GM23338 (cell line): ENCODE data around the gene CLDN7. TPM values are rescaled to one million over a fixed set of nuclear protein-coding genes. Genes with fewer than 3 reads are reported as not detected.

Experiments
- ATAC-seq: fragments of 200-7000 bp; cut with Tn5 transposase; 3 replicates; pipeline ENCODE4 v1.9.1; 2020
- DNase-seq: peaks from one replicate; pipeline ENCODE4 v3.0.0-alpha.2; 2015; ENCODE audit warnings: low spot score
- H2AFZ ChIP-seq: fragments of 200-600 bp; sonication (generic); 2 replicates; pipeline ENCODE4 v1.8.0; 2016; ENCODE audit warnings: antibody characterized with exemption, mild to moderate bottlenecking, moderate library complexity
- H3F3A ChIP-seq: fragments of 200-600 bp; sonication (generic); replicated peaks from 2 replicates; pipeline ENCODE4 v1.8.0; 2017; ENCODE audit warnings: antibody characterized with exemption, mixed run types, low read depth
- H3K27ac ChIP-seq: fragments of 200-600 bp; sonication (generic); 2 replicates; pipeline ENCODE4 v1.6.1; 2016; ENCODE audit warnings: low read depth
- H3K27me3 ChIP-seq: fragments of 200-600 bp; sonication (generic); 2 replicates; pipeline ENCODE4 v1.8.0; 2016; ENCODE audit warnings: mild to moderate bottlenecking, mixed run types, moderate library complexity; ENCODE audit not compliant: insufficient read depth
- H3K36me3 ChIP-seq: fragments of 200-600 bp; sonication (generic); 2 replicates; pipeline ENCODE4 v1.8.0; 2016; ENCODE audit warnings: mild to moderate bottlenecking; ENCODE audit not compliant: insufficient read depth
- H3K4me1 ChIP-seq: fragments of 200-600 bp; sonication (generic); 2 replicates; pipeline ENCODE4 v1.8.0; 2016; ENCODE audit warnings: mild to moderate bottlenecking, moderate library complexity; ENCODE audit not compliant: insufficient read depth
- H3K4me2 ChIP-seq: fragments of 200-600 bp; sonication (generic); 2 replicates; pipeline ENCODE4 v1.7.1; 2017; ENCODE audit warnings: mixed run types
- H3K4me3 ChIP-seq: fragments of 200-600 bp; sonication (generic); 2 replicates; pipeline ENCODE4 v1.6.1; 2016; ENCODE audit warnings: mixed run types
- H3K79me2 ChIP-seq: fragments of 200-600 bp; sonication (generic); replicated peaks from 2 replicates; pipeline ENCODE4 v1.8.0; 2017; ENCODE audit warnings: mild to moderate bottlenecking; ENCODE audit not compliant: insufficient read depth
- H3K9me2 ChIP-seq: fragments of 200-600 bp; sonication (generic); 2 replicates; pipeline ENCODE4 v1.8.0; 2017; ENCODE audit not compliant: insufficient read depth
- H4K20me1 ChIP-seq: fragments of 200-600 bp; sonication (generic); replicated peaks from 2 replicates; pipeline ENCODE4 v1.8.0; 2017; ENCODE audit warnings: mild to moderate bottlenecking; ENCODE audit not compliant: insufficient read depth
- H3K27ac Mint-ChIP-seq: 2 replicates; pipeline ENCODE4 v1.8.0; 2020; ENCODE audit warnings: inconsistent platforms, mild to moderate bottlenecking, moderate library complexity, mixed read lengths
- H3K27me3 Mint-ChIP-seq: 3 replicates; pipeline ENCODE4 v1.8.0; 2022; ENCODE audit warnings: low read depth, mild to moderate bottlenecking, moderate library complexity, mixed read lengths, inconsistent platforms; ENCODE audit not compliant: insufficient read depth, poor library complexity
- H3K36me3 Mint-ChIP-seq: 3 replicates; pipeline ENCODE4 v1.8.0; 2021; ENCODE audit warnings: low read depth, mild to moderate bottlenecking, inconsistent platforms, moderate library complexity, mixed read lengths
- H3K4me1 Mint-ChIP-seq: 3 replicates; pipeline ENCODE4 v1.8.0; 2020; ENCODE audit warnings: mild to moderate bottlenecking, inconsistent platforms, mixed read lengths
- H3K4me3 Mint-ChIP-seq: 3 replicates; pipeline ENCODE4 v1.8.0; 2021; ENCODE audit warnings: moderate library complexity, mild to moderate bottlenecking, inconsistent platforms, mixed read lengths
- H3K9me3 Mint-ChIP-seq: 3 replicates; pipeline ENCODE4 v1.8.0; 2020; ENCODE audit warnings: moderate library complexity, mild to moderate bottlenecking, inconsistent platforms, mixed read lengths
- CREB1 ChIP-seq: fragments of 250-450 bp; sonication (Bioruptor Pico); IDR thresholded peaks from 2 replicates; pipeline ENCODE4 v1.5.0; 2020; ENCODE audit warnings: low read depth, mild to moderate bottlenecking, moderate library complexity
- CTCF ChIP-seq, 2 experiments: fragments of 200-600 bp in 1 of 2; sonication (generic) in 1 of 2; conservative IDR thresholded peaks; 2 replicates each; pipeline versions ENCODE4 v1.5.1 to v1.6.1; 2016 to 2017; ENCODE audit warnings: antibody characterized with exemption in 2 of 2, low read depth in 2 of 2, mild to moderate bottlenecking in 2 of 2, moderate library complexity in 1 of 2
- EZH2 ChIP-seq: fragments of 200-600 bp; sonication (generic); IDR thresholded peaks from one replicate; pipeline ENCODE4 v1.8.0; 2017; ENCODE audit warnings: antibody characterized with exemption, mild to moderate bottlenecking, low read depth; ENCODE audit not compliant: unreplicated experiment
- EZH2phosphoT487 ChIP-seq: fragments of 200-600 bp; sonication (generic); IDR thresholded peaks from one replicate; pipeline ENCODE4 v1.8.1; 2018; ENCODE audit warnings: antibody characterized with exemption; ENCODE audit not compliant: unreplicated experiment
- JUNB ChIP-seq: IDR thresholded peaks from one replicate; pipeline ENCODE4 v1.6.1; 2016; ENCODE audit warnings: antibody characterized with exemption; ENCODE audit not compliant: unreplicated experiment
- NANOG ChIP-seq: IDR thresholded peaks from 2 replicates; pipeline ENCODE4 v1.6.1; 2016; ENCODE audit warnings: antibody characterized with exemption, borderline replicate concordance
- REST ChIP-seq: IDR thresholded peaks from one replicate; pipeline ENCODE4 v1.6.1; 2018; ENCODE audit warnings: antibody characterized with exemption; ENCODE audit not compliant: unreplicated experiment
- STAT1 ChIP-seq: IDR thresholded peaks from one replicate; pipeline ENCODE4 v1.6.1; 2016; ENCODE audit warnings: antibody characterized with exemption; ENCODE audit not compliant: unreplicated experiment
- ZNF114 ChIP-seq: fragments of 250-450 bp; sonication (Bioruptor Pico); IDR thresholded peaks from 2 replicates; pipeline ENCODE4 v1.5.0; 2020; ENCODE audit warnings: mild to moderate bottlenecking, moderate library complexity
- ZNF331 ChIP-seq: fragments of 250-450 bp; sonication (Bioruptor Pico); IDR thresholded peaks from 2 replicates; pipeline ENCODE4 v1.5.0; 2020; ENCODE audit warnings: low read depth, mild to moderate bottlenecking, moderate library complexity
- polyA plus RNA-seq: library from polyadenylated mRNA; unstranded; fragments of >200 nt; fragmentation: Nextera tagmentation; extraction: Ambion mirVana; gene quantifications from 2 replicates; pipeline ENCODE4 v1.2.1, GENCODE V29; 2016
- total RNA-seq: library from RNA; depleted of rRNA; stranded (reverse); fragments of >200 nt; shearing (Covaris generic); gene quantifications from 2 replicates; pipeline ENCODE4 v1.2.3, GENCODE V29; 2014
- TF ChIP-seq, protein P1 (sequence below): IDR thresholded peaks from 2 replicates; pipeline ENCODE4 v1.6.1; 2016; ENCODE audit warnings: antibody characterized with exemption

The CLDN7 gene
- total and polyA plus RNA-seq, 2 experiments from 2014 or later, result 50.7 to 111 TPM

DNA sequence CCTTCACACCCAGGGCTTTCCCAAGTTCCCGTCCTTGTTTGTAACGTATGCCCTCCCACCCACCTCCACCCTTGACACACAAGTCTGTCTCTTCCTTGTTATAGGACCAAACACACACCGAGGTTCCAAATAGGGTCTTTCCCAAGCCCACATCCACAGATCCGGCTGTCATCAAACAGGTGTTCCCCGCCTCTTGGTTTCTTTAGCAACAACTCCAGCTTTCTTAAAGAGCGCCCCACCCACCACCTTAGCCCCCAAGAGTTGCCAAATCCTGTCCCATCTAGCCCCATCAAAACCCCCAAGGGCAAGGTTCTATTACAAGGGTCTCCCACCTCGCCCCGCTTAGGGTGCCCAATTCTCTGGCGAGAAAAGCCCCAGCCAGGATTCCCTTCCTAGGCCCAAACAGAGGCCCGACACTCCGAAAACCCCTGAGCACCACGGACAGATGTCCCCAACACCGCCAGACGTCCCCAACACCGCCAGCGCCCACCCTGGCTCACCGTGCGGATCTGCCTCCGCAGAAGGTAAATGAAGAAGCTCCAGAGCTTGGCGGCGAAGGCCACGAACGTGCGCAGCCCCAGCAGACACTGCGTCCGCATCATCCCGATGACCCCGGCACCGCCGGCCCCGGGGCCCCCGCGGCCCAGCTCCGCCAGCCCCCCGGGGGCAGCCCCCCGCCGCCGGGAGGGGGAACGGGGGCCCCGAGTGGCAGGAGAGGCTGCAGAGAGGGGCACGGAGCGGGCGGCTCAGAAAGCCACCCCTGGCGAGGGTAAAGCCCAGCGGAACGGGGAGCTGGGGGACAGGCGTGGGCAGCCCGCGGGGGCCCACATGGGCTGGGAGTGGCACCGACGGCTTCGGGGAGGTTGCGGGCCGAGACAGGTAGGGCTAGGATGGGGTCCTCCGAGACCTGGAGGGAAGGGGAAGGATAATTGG is 11.3 kb downstream of the CLDN7 start (continued):
- TF ChIP-seq, protein P1, sequence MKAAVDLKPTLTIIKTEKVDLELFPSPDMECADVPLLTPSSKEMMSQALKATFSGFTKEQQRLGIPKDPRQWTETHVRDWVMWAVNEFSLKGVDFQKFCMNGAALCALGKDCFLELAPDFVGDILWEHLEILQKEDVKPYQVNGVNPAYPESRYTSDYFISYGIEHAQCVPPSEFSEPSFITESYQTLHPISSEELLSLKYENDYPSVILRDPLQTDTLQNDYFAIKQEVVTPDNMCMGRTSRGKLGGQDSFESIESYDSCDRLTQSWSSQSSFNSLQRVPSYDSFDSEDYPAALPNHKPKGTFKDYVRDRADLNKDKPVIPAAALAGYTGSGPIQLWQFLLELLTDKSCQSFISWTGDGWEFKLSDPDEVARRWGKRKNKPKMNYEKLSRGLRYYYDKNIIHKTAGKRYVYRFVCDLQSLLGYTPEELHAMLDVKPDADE, result no peak
- TF ChIP-seq CREB1 (CRISPR knock-in tag) (no peak), ZNF331 (CRISPR knock-in tag) (no peak), STAT1 (no peak), NANOG (no peak), CTCF (conservative IDR thresholded peaks at IDR 0.05; ENCODE audit: low read depth in 2 of 2) (no peak), JUNB (no peak), EZH2 (no peak)

DNA sequence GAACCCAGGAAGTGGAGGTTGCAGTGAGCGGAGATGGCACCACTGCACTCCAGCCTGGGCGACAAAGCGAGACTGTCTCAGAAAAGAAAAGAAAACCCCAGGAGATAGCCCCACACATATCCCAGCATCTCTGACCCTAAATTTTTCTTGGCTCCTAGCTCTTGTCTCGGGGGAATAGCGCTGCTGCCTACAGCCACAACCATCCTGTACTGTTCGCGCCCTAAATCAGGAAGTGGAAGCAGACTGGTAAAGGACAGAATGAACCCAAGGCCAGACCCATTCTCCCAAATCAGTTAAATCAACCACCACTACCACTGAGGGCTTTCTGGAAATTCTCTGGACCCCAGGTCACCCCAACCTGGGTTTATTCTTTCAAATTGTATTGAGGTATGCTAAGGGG is 12.4 kb downstream of the CLDN7 start:
- H3K27me3 ChIP-seq, result no peaks in the 10 kb centered on the region
- Mint-ChIP-seq H3K36me3 (peaks cover 39% of the 10 kb centered on the region), H3K27me3 (peaks cover 10% of the 10 kb centered on the region), H3K4me3 (peak overlapping the region; percentile 91), H3K27ac (no peak overlapping the region), H3K9me3 (peaks cover 3% of the 10 kb centered on the region; the same call in 2 of the 3 replicates), H3K4me1 (peaks cover 38% of the 10 kb centered on the region)
- H3K4me2 ChIP-seq, result peak overlapping the region; percentile 98
- peaks cover 10% of the 10 kb centered on the region for H3K36me3 ChIP-seq
- no peak for ATAC-seq
- no peak for DNase-seq
- peak overlapping the region; percentile 65 for H3K4me3 ChIP-seq
- no peak for TF ChIP-seq JUNB
- peaks cover 67% of the 10 kb centered on the region for H3K79me2 ChIP-seq
- no peak overlapping the region for H2AFZ ChIP-seq
- H3K27ac ChIP-seq, result no peak overlapping the region
- peaks cover 21% of the 10 kb centered on the region for H3F3A ChIP-seq
- H3K4me1 ChIP-seq, result peaks cover 23% of the 10 kb centered on the region
- peaks cover 26% of the 10 kb centered on the region for H4K20me1 ChIP-seq
- no peaks in the 10 kb centered on the region for H3K9me2 ChIP-seq

DNA sequence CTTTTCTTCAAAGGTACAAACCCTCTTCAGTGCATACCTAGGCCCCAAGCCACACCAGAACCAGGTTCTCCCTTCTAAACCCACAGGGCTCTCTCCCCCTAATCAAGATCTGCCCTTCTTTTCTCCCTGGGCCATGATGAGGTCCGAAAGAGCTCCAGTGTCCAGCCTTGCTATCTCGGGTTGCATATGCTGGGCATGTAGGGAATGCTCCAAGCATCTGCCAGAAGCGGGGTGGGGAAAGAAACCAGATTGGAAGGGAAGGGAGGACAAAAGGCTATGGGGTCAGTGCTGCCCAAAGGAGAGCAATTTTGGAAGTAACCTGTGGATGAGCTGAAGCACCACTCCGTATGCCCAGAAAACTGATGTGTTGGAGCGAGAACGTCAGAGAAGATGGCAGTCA is 13.1 kb downstream of the CLDN7 start:
- Histone ChIP-seq H3K4me1 (peaks cover 23% of the 10 kb centered on the region), H2AFZ (no peak overlapping the region), H4K20me1 (peaks cover 26% of the 10 kb centered on the region), H3F3A (peaks cover 24% of the 10 kb centered on the region), H3K27ac (no peak overlapping the region), H3K4me2 (0 out of 2 replicates have a peak overlapping the region, but pooled peaks have one; percentile 26), H3K27me3 (no peaks in the 10 kb centered on the region), H3K36me3 (peaks cover 9% of the 10 kb centered on the region; the same call in 1 of the 2 replicates), H3K4me3 (no peak overlapping the region), H3K9me2 (no peaks in the 10 kb centered on the region), H3K79me2 (peaks cover 67% of the 10 kb centered on the region)
- H3K36me3 Mint-ChIP-seq, result peaks cover 40% of the 10 kb centered on the region
- peaks cover 10% of the 10 kb centered on the region for H3K27me3 Mint-ChIP-seq
- H3K4me3 Mint-ChIP-seq, result peak overlapping the region; percentile 91; the same call in 2 of the 3 replicates
- peak overlapping the region; percentile 49; the same call in 1 of the 2 replicates for H3K27ac Mint-ChIP-seq
- no peak for ATAC-seq
- H3K9me3 Mint-ChIP-seq, result peaks cover 3% of the 10 kb centered on the region; the same call in 2 of the 3 replicates
- DNase-seq, result no peak
- H3K4me1 Mint-ChIP-seq, result peaks cover 40% of the 10 kb centered on the region
- no peak for TF ChIP-seq EZH2
- no peak for TF ChIP-seq CREB1 (CRISPR knock-in tag)
- TF ChIP-seq ZNF114 (CRISPR knock-in tag), result no peak
- no peak for TF ChIP-seq JUNB
- no peak for TF ChIP-seq EZH2phosphoT487
- no peak for TF ChIP-seq STAT1
- no peak for TF ChIP-seq REST
